H1 (cell line): ENCODE data around the gene SLFN12L. TPM values are rescaled to one million over a fixed set of nuclear protein-coding genes. Genes with fewer than 3 reads are reported as not detected.

Experiments
- CTCF ChIA-PET: fragments of 300-600 bp; sonication (Branson Sonifier 250); formaldehyde crosslinking; loops from one replicate; lab custom pipeline; 2021; ENCODE audit not compliant: partially characterized antibody; lab: Charles Lee
- POLR2A ChIA-PET: fragments of 300-600 bp; sonication (Branson Sonifier 250); formaldehyde crosslinking; loops from one replicate; lab custom pipeline; 2021; ENCODE audit warnings: inconsistent platforms; ENCODE audit not compliant: partially characterized antibody; lab: Charles Lee
- DNase-seq, 2 experiments: peaks; one replicate each; pipeline versions ENCODE4 v3.0.0 to v3.0.0-alpha.2; 2010 to 2022; ENCODE audit warnings: low spot score in 2 of 2, low read depth in 1 of 2, mixed read lengths in 1 of 2
- FAIRE-seq: peaks from 2 replicates; lab custom pipeline; 2011; peaks lifted over from hg19 to GRCh38; lab: Jason Lieb, UNC
- H2AFZ ChIP-seq: 2 replicates; pipeline ENCODE4 v1.8.1; 2012; ENCODE audit warnings: low read length, inconsistent platforms
- H2AK5ac ChIP-seq: 2 replicates; pipeline ENCODE4 v1.6.1; 2013; ENCODE audit warnings: low read depth, low read length
- H2BK120ac ChIP-seq: replicated peaks from 2 replicates; pipeline ENCODE3; 2013; ENCODE audit warnings: low read depth, low read length, inconsistent platforms
- H2BK12ac ChIP-seq: 2 replicates; pipeline ENCODE4 v1.6.1; 2013; ENCODE audit warnings: low read depth, low read length
- H2BK15ac ChIP-seq: 2 replicates; pipeline ENCODE4 v1.6.1; 2013; ENCODE audit warnings: low read length
- H2BK20ac ChIP-seq: 2 replicates; pipeline ENCODE4 v1.6.1; 2013; ENCODE audit warnings: low read length
- H2BK5ac ChIP-seq: 2 replicates; pipeline ENCODE4 v1.6.1; 2013; ENCODE audit warnings: low read depth, low read length
- H3K14ac ChIP-seq: 2 replicates; pipeline ENCODE4 v1.6.1; 2013; ENCODE audit warnings: inconsistent platforms; ENCODE audit not compliant: insufficient read length
- H3K18ac ChIP-seq: 2 replicates; pipeline ENCODE4 v1.6.1; 2013; ENCODE audit warnings: low read length; ENCODE audit errors: extremely low read depth
- H3K23ac ChIP-seq: 2 replicates; pipeline ENCODE4 v1.6.1; 2013; ENCODE audit warnings: inconsistent platforms; ENCODE audit not compliant: insufficient read length
- H3K23me2 ChIP-seq: 2 replicates; pipeline ENCODE4 v1.6.1; 2013; ENCODE audit warnings: low read depth, low read length
- H3K27ac ChIP-seq: 2 replicates; pipeline ENCODE4 v1.6.1; 2011; ENCODE audit warnings: low read depth, low read length, inconsistent platforms
- H3K27me3 ChIP-seq, 4 experiments: replicated peaks in 1 of 4; 1 replicate in 1 of 4; 2 replicates in 3 of 4; pipeline versions ENCODE4 v1.6.1 to v1.8.1; 2011 to 2013; ENCODE audit warnings: low read length in 3 of 4, mild to moderate bottlenecking in 3 of 4, inconsistent platforms in 2 of 4, mixed read lengths in 2 of 4, moderate library complexity in 1 of 4; ENCODE audit not compliant: control insufficient read depth in 3 of 4, insufficient read depth in 3 of 4; ENCODE audit errors: extremely low read depth in 1 of 4
- H3K36me3 ChIP-seq, 4 experiments: 2 replicates each; pipeline versions ENCODE4 v1.6.1 to v1.8.1; 2011 to 2013; ENCODE audit warnings: mild to moderate bottlenecking in 4 of 4, low read length in 3 of 4, moderate library complexity in 2 of 4, control low read depth in 1 of 4, inconsistent platforms in 1 of 4; ENCODE audit not compliant: insufficient read depth in 4 of 4, control insufficient read depth in 2 of 4
- H3K4ac ChIP-seq: replicated peaks from 2 replicates; pipeline ENCODE3; 2013; ENCODE audit warnings: low read length, low read depth, mixed read lengths, inconsistent platforms; ENCODE audit not compliant: insufficient read length
- H3K4me1 ChIP-seq, 4 experiments: replicated peaks in 1 of 4; 1 replicate in 1 of 4; 2 replicates in 3 of 4; pipeline versions ENCODE4 v1.6.1 to v1.8.1; 2011 to 2013; ENCODE audit warnings: low read length in 3 of 4, inconsistent platforms in 2 of 4, mixed read lengths in 1 of 4; ENCODE audit not compliant: insufficient read depth in 4 of 4, control insufficient read depth in 3 of 4
- H3K4me2 ChIP-seq, 2 experiments: 2 replicates each; pipeline versions ENCODE4 v1.6.1 to v1.8.1; 2011 to 2013; ENCODE audit warnings: low read depth in 2 of 2, low read length in 2 of 2, control low read depth in 1 of 2, inconsistent platforms in 1 of 2, mild to moderate bottlenecking in 1 of 2; ENCODE audit not compliant: insufficient read depth in 1 of 2
- H3K4me3 ChIP-seq, 4 experiments: fragments of 200-600, 300-600 bp in 1 of 4; sonication (generic), shearing (Covaris generic), sonication (Bioruptor Twin) in 1 of 4; 2 replicates each; pipeline versions ENCODE4 v1.5.1 to v1.8.1; 2011 to 2016; ENCODE audit warnings: low read length in 4 of 4, low read depth in 3 of 4, control low read depth in 2 of 4, inconsistent platforms in 2 of 4, mild to moderate bottlenecking in 2 of 4, mixed read lengths in 1 of 4, moderate library complexity in 1 of 4; ENCODE audit not compliant: insufficient read depth in 2 of 4; ENCODE audit errors: extremely low read depth in 1 of 4
- H3K56ac ChIP-seq: replicated peaks from 2 replicates; pipeline ENCODE3; 2013; ENCODE audit warnings: low read depth, mild to moderate bottlenecking, mixed read lengths, low read length, inconsistent platforms; ENCODE audit not compliant: insufficient read length
- H3K79me1 ChIP-seq: 2 replicates; pipeline ENCODE4 v1.6.1; 2013; ENCODE audit warnings: low read depth, low read length, control low read depth
- H3K79me2 ChIP-seq, 2 experiments: 2 replicates each; pipeline versions ENCODE4 v1.6.1 to v1.8.1; 2012 to 2013; ENCODE audit warnings: low read length in 2 of 2, mild to moderate bottlenecking in 2 of 2, inconsistent platforms in 1 of 2; ENCODE audit not compliant: insufficient read depth in 2 of 2, control insufficient read depth in 1 of 2
- H3K9ac ChIP-seq, 4 experiments: replicated peaks in 1 of 4; 1 replicate in 1 of 4; 2 replicates in 3 of 4; pipeline versions ENCODE4 v1.6.1 to v1.8.1; 2011 to 2013; ENCODE audit warnings: low read depth in 3 of 4, low read length in 3 of 4, control low read depth in 2 of 4, mild to moderate bottlenecking in 2 of 4, moderate library complexity in 2 of 4, inconsistent platforms in 1 of 4; ENCODE audit errors: extremely low read depth in 1 of 4
- H3K9me3 ChIP-seq, 2 experiments: 2 replicates each; pipeline versions ENCODE4 v1.6.1 to v1.8.1; 2012 to 2013; ENCODE audit warnings: mild to moderate bottlenecking in 2 of 2, moderate library complexity in 2 of 2, control low read depth in 1 of 2, inconsistent platforms in 1 of 2, low read depth in 1 of 2, low read length in 1 of 2, mixed read lengths in 1 of 2; ENCODE audit not compliant: insufficient read depth in 2 of 2
- H4K20me1 ChIP-seq, 2 experiments: replicated peaks in 1 of 2; 2 replicates each; pipeline versions ENCODE3 to v1.8.1; 2011 to 2013; ENCODE audit warnings: inconsistent platforms in 2 of 2, low read length in 2 of 2, mild to moderate bottlenecking in 1 of 2; ENCODE audit not compliant: insufficient read depth in 2 of 2, control insufficient read depth in 1 of 2
- H4K5ac ChIP-seq: 2 replicates; pipeline ENCODE4 v1.6.1; 2013; ENCODE audit warnings: low read length, low read depth, mixed read lengths, inconsistent platforms; ENCODE audit not compliant: insufficient read length
- H4K8ac ChIP-seq: 2 replicates; pipeline ENCODE4 v1.8.0; 2013; ENCODE audit warnings: mild to moderate bottlenecking, moderate library complexity, low read length, inconsistent platforms; ENCODE audit not compliant: insufficient read depth; ENCODE audit errors: extremely low read depth
- H4K91ac ChIP-seq: replicated peaks from 2 replicates; pipeline ENCODE3; 2013; ENCODE audit warnings: low read length, mixed read lengths, inconsistent platforms; ENCODE audit not compliant: insufficient read length
- BRCA1 ChIP-seq: IDR thresholded peaks from 2 replicates; pipeline ENCODE4 v1.6.1; 2012; ENCODE audit warnings: low read depth, low read length, improper control_type of control experiment
- CHD2 ChIP-seq: IDR thresholded peaks from 2 replicates; pipeline ENCODE4 v1.6.1; 2012; ENCODE audit warnings: low read length, improper control_type of control experiment
- EGR1 ChIP-seq: IDR thresholded peaks from 2 replicates; pipeline ENCODE4 v1.6.1; 2011; ENCODE audit warnings: low read depth, low read length, borderline replicate concordance
- FOSL1 ChIP-seq: IDR thresholded peaks from 2 replicates; pipeline ENCODE4 v1.6.1; 2011; ENCODE audit warnings: mild to moderate bottlenecking, low read depth, low read length, moderate library complexity; ENCODE audit not compliant: insufficient read depth
- RNF2 ChIP-seq: fragments of 200-900, 300-1000 bp; sonication (generic); IDR thresholded peaks from 2 replicates; pipeline ENCODE4 v1.7.1; 2016; ENCODE audit warnings: borderline replicate concordance, low read depth, mild to moderate bottlenecking, antibody characterized with exemption, low read length; ENCODE audit not compliant: poor library complexity, severe bottlenecking; ENCODE audit errors: missing control alignments
- SAP30 ChIP-seq: fragments of 300-600 bp; sonication (generic); IDR thresholded peaks from 2 replicates; pipeline ENCODE4 v1.7.1; 2012; ENCODE audit warnings: low read length, moderate library complexity, mild to moderate bottlenecking, inconsistent platforms; ENCODE audit not compliant: insufficient read depth, insufficient replicate concordance
- SP1 ChIP-seq: IDR thresholded peaks from 2 replicates; pipeline ENCODE4 v1.6.1; 2011; ENCODE audit warnings: low read depth, low read length
- TCF12 ChIP-seq: IDR thresholded peaks from 2 replicates; pipeline ENCODE4 v1.6.1; 2011; ENCODE audit warnings: low read depth, mild to moderate bottlenecking, low read length
- YY1 ChIP-seq: IDR thresholded peaks from 2 replicates; pipeline ENCODE4 v1.6.1; 2011; ENCODE audit warnings: low read depth, mild to moderate bottlenecking, low read length
- WGBS, 2 experiments: shearing (Covaris generic) in 1 of 2; methylation state at CpG; one replicate each; pipeline versions ENCODE4 v1.1.6 to v1.1.7; 2013 to 2015; ENCODE audit warnings: low lambda C conversion rate in 2 of 2, mixed read lengths in 2 of 2, inconsistent platforms in 1 of 2, low coverage in 1 of 2, missing lambda C conversion rate in 1 of 2; ENCODE audit not compliant: insufficient replicate concordance in 2 of 2, insufficient coverage in 1 of 2, insufficient read length in 1 of 2; ENCODE audit errors: extremely low coverage in 1 of 2, missing lambda C conversion rate in 1 of 2; 5-methylcytosine and 5-hydroxymethylcytosine counted together
- polyA plus RNA-seq, 7 experiments: library from polyadenylated mRNA; depleted of rRNA in 3 of 7; stranded (reverse) in 5 of 7; unstranded in 2 of 7; fragments of >200 nt in 5 of 7; fragments of 200-250 nt in 2 of 7; gene quantifications; 1 replicate in 5 of 7; 2 replicates in 1 of 7; 4 replicates in 1 of 7; pipeline versions ENCODE4 v1.2.1 to v1.2.3, GENCODE V29; 2011 to 2013; ENCODE audit warnings: missing spikeins in 2 of 7, mixed read lengths in 2 of 7
- total RNA-seq: library from RNA; stranded (reverse); fragmentation: NEBNext Ultra II Directional; extraction: Animal tissue kit (Norgen Biotek cat#: 25700); gene quantifications from 2 replicates; pipeline ENCODE4 v1.2.1, GENCODE V29; 2021

The SLFN12L gene
- total and polyA plus RNA-seq, 2 of the 8 experiments (the other 6 are each of a cell fraction or from before 2014, with no cell fraction given) = not detected

DNA sequence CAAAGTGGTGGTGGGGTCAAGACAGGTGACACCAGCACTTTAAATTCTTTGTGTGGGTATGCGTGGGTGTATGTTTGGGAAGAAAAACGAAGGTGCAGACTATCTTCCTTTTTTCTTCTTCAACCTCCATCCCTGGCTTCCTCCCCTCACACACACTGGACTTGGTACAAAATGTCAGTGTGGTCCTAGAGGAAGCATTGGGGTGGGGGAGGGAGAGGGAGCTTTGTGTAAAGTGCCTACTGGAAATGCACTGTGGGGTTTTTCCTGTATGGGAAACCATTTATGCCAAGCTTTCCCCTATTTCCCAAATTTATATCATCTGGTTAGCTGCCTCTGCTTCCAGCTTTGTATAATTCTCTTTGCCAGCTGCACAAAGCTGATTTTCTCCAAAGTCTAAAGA is 44.4 kb downstream of the SLFN12L start:
- TF ChIP-seq RNF2 (peak; percentile 75), TCF12 (0 out of 2 replicates have a peak, but pooled peaks have one; percentile 51), BRCA1 (no peak), SAP30 (no peak), EGR1 (peak; percentile 82), CHD2 (no peak), YY1 (0 out of 2 replicates have a peak, but pooled peaks have one; percentile 33), FOSL1 (0 out of 2 replicates have a peak, but pooled peaks have one; percentile 68), SP1 (peak; percentile 87)
- H2BK15ac ChIP-seq = no peak overlapping the region
- H3K23me2 ChIP-seq = peaks cover 5% of the 10 kb centered on the region; the same call in 1 of the 2 replicates
- H2AK5ac ChIP-seq = no peak overlapping the region
- no peaks in the 10 kb centered on the region for H3K79me2 ChIP-seq
- no peak overlapping the region for H2BK5ac ChIP-seq
- H3K4me1 ChIP-seq = peaks cover 6 to 11% (median 8%) of the 10 kb centered on the region in 4 experiments
- H4K8ac ChIP-seq = no peak overlapping the region
- no peak overlapping the region for H3K14ac ChIP-seq
- POLR2A ChIA-PET = no interaction called here
- no peak overlapping the region for H2BK120ac ChIP-seq
- no peak overlapping the region for H2BK20ac ChIP-seq
- no peaks in the 10 kb centered on the region for H3K9me3 ChIP-seq
- H3K4me2 ChIP-seq = no peak overlapping the region
- no peak overlapping the region for H2BK12ac ChIP-seq
- FAIRE-seq (no peak), DNase-seq (no peak)
- no peaks in the 10 kb centered on the region for H3K36me3 ChIP-seq
- no peak overlapping the region for H3K23ac ChIP-seq
- no peaks in the 10 kb centered on the region for H3K79me1 ChIP-seq
- H3K4ac ChIP-seq = no peak overlapping the region
- 0% methylated on average over 2 of the region's 2 CpGs; no CpG with 5 or more reads in 1 of the 2 experiments for WGBS, 2 experiments
- H3K18ac ChIP-seq = no peak overlapping the region
- no peak overlapping the region for H3K4me3 ChIP-seq
- H3K27me3 ChIP-seq = peaks cover 75 to 100% (median 94%) of the 10 kb centered on the region in 4 experiments
- H4K91ac ChIP-seq = no peak overlapping the region
- CTCF ChIA-PET = interaction anchor here (2.0 to 2.5 kb wide), 2 partner anchors 41 to 180 kb away, joined by 7 to 10 read pairs; no protein-coding TSS in a partner anchor
- no peak overlapping the region for H2AFZ ChIP-seq
- peaks cover 12 to 25% of the 10 kb centered on the region in 2 experiments for H4K20me1 ChIP-seq
- H3K9ac ChIP-seq = no peak overlapping the region
- H3K56ac ChIP-seq = no peak overlapping the region
- no peak overlapping the region for H4K5ac ChIP-seq
- no peak overlapping the region for H3K27ac ChIP-seq
